Left cardiac atrium (tissue), 4 donors: ENCODE results near the gene GTF3C1. TPM values are rescaled to one million over a fixed set of nuclear protein-coding genes. Genes with fewer than 3 reads are reported as not detected.
A peak's percentile ranks its signal among the peaks of the same experiment; 100 is the strongest.

Source experiments
- ATAC-seq, 2 donors: fragments of 200-7000 bp; cut with Tn5 transposase; one replicate each; pipeline ENCODE4 v1.9.1; 2020; ENCODE audit warnings: mild to moderate bottlenecking in 2 of 2, moderate library complexity in 2 of 2
- DNase-seq: peaks from one replicate; pipeline ENCODE4 v3.0.0-alpha.2; 2020
- intact Hi-C, 2 donors: fragments of 100-400 bp; cut with DNase I; formaldehyde crosslinking; loops; one replicate each; pipeline versions ENCODE4 v1.14.1 to v1.15.1; 2022 to 2023
- total RNA-seq, 2 donors: library from RNA; stranded (reverse); fragmentation: NEBNext Ultra II Directional; extraction: Animal tissue kit (Norgen Biotek cat#: 25700); gene quantifications; one replicate each; pipeline ENCODE4 v1.2.1, GENCODE V29; 2021
- donor health status: DM: no; HTN: yes; CAD: no.
- donor health status: DM: no; HTN: yes; CAD: no; lungs with severe emphysema.
- donor health status: DM: yes; HTN: yes; CAD: no.
- donor health status: Dilated cardiomyopathy.

The GTF3C1 gene
- total RNA-seq, 2 donors from 2014 or later, result 43.3 to 53.6 TPM

DNA sequence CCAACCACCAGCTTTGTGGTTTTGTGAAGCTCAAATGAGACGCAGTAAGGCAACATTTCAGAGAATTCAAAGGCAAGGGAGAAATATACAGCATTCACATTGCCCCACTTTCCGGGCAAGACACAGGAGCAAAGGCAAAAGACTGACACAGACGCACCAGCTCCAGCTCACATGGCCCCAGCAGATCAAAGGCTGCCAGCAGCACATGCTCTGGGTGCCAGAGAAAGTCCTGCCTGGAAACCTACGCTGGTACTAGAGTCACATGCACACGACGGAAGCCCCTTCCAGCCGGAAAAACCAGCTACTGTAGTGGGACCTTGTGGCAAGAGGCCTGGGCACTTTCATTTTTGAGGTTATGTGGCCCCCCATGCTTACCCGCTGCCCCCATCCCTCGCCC, 50.1 kb downstream of the GTF3C1 start:
- intact Hi-C loops, result no loop called here
- DNase-seq, result no peak
- ATAC-seq, result peak in 1 of 2 donors; percentile 77

DNA sequence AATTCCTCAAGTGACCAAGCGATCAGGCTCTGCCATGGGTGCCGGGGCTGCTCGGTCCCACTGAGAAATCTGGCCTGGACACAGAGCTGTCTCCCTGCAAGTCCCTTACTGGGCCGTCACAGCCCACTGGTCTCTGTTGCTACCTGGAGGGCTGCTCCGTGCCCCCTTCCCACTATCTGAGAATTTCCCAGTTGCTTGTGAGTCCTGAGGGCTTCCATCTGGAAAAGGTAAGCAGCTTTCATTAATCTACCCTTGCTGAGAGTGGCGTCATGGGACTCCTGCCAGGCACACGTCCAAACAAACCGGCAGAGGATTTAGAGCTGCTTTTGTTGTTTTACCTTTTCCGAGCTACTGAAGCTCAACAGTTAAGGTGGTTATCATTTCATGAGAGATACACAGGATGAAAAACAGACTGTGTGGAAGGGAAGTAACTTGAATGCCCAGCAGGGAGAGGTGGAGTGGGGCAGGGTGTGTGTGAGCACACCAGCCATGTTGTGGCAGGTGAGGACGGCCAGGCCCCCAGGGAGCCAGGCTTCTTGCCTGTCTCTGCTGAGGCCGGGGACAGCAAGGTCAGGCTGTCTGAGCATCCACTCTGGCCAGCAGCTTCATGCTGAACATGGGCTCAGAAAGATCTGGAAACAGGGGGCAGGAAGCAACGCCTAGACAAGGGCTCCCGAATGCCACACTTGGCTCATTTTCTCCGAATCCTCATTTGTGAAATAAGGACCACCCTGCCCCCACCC, 50.6 kb downstream of the GTF3C1 start:
- ATAC-seq, result no peak

DNA sequence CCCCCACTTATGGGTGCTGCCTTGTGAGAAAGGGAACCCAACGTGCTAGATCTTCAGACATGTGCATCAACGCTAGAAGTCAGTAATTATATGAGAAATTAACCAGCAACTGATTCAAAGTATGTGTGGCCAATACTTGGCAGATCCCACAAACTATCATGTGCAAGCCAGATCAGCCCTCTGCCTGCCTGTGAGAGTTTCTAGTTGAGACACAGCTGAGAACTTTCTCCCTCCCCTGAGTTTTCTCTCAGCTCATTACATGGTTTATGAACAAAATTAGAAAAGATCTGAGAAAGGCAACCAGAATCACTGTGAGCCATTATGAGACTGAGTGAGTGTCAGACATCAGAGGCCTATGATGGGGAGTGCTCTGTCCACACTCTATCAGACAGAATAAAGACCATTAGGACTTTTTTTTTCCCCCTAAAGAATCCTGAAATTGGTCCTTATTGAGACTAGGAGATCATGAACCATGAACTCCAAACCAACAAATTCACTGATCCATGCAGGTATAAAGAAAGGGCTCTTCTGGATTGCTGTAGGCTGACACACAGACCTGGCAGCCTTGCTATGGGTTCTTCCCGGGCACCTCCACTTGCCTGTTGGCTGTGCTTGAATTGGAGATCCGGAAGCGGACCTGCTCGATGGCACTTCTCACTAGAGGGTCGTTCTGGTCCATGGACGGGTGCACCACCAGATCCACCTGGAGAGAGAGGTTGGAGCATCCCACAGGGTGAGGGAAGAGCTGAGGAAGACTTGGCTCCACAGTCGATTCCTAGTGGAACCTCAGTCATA, 51.5 kb downstream of the GTF3C1 start:
- DNase-seq (no peak), ATAC-seq (no peak)
- intact Hi-C loops, result no loop called here

More for the DNA sequence above, 50.6 kb downstream of the GTF3C1 start:
- DNase-seq, result no peak
- intact Hi-C loops, result no loop called here

DNA sequence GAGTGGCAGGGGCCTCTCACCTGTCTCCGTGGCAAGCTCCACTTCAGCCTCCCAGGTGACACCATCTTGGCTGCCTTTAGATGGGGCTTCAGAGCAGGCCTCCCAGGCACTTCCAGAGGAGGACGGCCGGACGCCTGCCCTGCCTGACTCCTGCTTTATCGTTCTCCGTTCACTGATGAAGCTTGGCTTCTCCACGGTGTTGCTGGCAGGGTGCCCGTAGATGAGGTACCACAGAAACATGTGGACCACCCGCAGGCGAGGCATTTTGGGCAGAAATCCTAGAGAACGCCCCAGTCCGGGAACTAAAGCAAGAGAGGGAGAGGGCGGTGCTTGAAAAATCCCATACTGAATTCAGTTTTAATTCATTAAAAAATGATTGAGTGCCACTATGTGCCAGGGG, 54.5 kb downstream of the GTF3C1 start:
- ATAC-seq (peak; percentile 38 to 77), DNase-seq (peak; percentile 68)
- intact Hi-C loops, result no loop called here

DNA sequence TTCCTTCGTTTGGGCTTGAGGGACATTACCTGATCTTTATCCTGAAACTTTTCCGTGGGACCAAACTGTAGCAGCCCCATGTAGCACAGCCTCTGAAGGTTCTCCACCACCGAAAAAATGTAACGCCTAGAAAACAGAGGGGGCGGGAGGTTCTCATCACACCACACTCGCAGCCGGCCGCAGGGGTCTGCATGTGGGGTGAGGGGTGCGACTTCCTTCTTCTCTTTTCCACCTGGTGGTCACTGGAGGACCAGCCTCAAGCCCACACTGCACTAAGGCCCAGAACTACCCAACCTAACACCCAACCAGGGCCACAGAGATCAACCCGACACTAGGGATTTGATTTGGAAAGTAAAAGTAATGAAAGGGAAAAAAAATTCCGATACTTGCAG, 57.1 kb downstream of the GTF3C1 start:
- ATAC-seq, result no peak
- intact Hi-C loops, result no loop called here

DNA sequence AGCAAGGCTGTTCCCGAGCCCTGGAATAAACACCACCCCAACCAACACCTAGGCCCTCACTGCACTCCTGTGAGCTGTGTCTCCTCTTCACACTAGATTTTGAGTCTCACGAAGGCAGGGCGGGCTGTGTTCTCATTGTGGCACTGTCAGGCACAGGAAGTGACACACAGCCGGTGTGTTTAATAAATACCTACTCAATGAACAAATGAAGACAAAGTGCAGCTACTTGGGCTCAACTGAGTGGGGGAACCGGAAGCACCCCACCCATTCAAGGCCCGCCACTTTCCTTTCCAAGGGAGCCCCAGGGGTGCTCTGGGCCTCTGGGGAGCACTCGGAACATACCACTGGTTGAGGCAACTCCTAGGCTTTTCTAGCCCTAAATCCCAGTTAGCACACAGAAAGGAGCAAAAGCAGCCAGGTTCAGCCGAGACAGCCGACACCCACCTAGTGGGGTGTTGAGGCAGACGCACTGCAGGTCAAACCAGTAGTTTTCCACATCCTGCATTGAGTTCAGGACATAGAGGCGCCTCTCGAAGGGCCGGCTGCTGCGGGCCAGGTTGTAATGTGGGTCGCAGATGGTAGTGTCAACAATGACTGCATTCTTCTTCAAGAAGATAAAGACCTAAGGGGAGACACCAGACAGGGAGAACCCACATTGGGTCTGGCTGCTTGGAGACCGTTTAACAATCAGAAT, 57.7 kb downstream of the GTF3C1 start:
- ATAC-seq (peak in 1 of 2 donors; percentile 12), DNase-seq (no peak)
- intact Hi-C loops, result no loop called here

More for the DNA sequence above, 57.1 kb downstream of the GTF3C1 start:
- no peak for DNase-seq

DNA sequence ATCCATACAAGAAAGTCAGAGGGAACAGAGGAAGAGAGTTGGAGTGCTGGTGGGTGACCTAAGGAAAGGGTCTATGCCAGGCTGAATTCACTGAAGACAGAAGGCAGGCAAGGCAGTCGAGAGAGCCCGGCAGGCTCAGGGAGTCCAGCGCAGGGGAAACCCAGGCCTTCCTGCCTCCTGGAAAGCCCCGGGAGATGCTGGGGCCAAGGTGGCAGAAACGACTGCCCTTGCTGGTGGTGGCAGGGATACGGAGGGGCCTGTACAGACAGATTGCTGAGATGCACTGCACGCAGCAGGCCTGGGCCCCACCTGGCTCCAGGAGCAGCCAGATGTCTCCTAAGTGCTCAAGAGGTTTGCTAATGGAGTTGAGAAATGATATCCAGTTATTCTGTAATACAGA, 59.8 kb downstream of the GTF3C1 start:
- no peak for DNase-seq
- ATAC-seq, result no peak
- intact Hi-C loops, result no loop called here

DNA sequence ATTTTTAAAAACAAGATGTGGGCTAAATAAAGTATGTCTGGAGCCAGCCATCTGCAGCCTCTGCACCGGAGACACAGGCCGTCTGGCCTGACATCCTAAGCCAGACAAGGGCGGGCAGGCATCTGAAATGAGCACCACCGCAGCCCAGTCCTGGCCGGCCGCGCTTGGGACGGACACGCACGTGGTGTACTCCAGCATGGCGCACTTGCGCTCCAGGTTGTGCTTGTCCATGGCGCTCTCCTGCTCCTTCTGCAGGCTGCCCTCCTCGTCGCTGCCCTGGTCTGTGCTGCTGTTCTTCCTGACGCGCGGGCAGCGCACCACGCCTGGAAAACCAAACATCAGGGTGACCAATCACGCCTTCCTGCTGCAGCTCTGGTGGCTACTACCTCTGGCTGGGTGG, 60.3 kb downstream of the GTF3C1 start:
- no peak for ATAC-seq
- intact Hi-C loops, result no loop called here
- DNase-seq, result no peak

DNA sequence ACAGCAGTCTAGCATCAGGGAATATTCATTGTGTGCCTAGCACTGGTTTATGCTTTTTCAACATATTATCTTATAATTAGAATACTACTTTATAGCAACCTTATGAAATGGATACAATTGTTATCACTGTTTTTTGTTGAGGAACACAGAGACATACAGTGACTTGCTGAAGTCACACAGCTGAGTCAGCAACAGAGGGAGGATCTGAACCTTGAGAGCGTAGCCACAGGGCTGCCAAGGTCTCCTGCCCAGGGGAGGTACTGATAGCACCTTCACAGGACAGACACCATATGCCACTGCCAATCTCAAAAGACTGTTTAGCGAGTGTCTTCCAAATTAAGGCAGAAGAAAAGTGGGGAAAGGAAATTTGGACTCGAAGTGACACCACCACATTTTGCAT, 63.0 kb downstream of the GTF3C1 start:
- ATAC-seq, result no peak
- intact Hi-C loops, result no loop called here

DNA sequence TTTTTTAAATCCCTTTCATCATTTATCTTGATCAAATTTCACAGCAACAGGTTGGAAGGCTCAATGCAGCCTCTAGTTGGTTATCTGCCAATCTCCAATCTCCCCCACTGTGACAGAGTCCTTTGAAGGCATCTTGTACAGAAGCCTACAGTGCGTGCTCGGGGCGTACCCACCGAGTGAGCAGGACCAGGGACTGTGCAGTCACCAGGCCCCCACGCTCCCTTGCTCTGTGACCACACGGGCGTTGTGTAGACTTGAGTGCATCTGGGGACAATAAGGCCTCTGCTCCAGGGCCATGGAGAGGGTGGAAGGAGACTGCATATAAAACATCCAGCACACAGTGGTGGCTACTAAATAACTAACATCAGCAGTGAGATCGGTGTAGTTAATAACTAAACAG, 63.4 kb downstream of the GTF3C1 start:
- DNase-seq, result no peak
- intact Hi-C loops, result no loop called here

More for the DNA sequence above, 63.0 kb downstream of the GTF3C1 start:
- DNase-seq, result no peak

DNA sequence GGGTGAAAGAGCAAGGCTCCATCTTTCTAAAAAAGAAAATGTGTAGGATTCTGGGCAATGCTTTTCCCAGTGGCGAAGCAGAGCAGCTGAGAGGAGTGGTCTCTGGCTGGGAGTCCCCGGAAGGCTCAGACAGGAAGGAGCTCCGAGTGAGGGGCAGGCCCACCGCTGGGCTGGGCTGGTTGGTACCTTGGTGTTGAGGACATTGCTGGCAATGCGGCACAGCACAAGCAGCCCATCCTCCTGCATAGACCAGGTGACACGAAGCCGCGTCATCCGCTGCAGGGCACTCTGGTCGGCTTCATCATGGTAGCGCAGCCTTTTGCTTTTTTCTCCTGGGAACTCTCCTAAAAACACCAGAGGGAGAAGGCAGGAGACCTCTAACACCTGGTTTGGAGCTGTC, 63.9 kb downstream of the GTF3C1 start:
- no peak for DNase-seq
- intact Hi-C loops, result no loop called here
- ATAC-seq, result no peak

More for the DNA sequence above, 63.4 kb downstream of the GTF3C1 start:
- ATAC-seq, result no peak

DNA sequence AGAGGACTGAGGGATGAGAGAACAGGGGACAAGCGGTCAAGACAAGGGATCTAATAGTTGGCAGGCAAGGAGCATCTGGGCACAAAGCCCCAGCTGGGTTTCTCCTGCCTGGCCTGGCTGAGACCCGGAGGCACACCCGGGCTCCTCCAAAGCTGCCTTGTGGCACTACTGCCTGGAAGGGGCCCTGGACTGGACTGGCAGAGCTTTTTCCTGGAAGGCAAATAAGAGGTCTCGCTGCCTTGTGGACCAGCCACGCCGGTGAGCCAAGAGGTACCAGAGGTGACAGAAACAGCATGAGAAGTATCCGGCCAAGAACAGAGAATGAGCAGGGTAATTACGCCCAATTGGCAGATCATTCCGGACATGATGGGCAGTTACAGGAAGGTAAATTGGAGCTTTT, 64.6 kb downstream of the GTF3C1 start:
- intact Hi-C loops, result no loop called here
- ATAC-seq (no peak), DNase-seq (no peak)

DNA sequence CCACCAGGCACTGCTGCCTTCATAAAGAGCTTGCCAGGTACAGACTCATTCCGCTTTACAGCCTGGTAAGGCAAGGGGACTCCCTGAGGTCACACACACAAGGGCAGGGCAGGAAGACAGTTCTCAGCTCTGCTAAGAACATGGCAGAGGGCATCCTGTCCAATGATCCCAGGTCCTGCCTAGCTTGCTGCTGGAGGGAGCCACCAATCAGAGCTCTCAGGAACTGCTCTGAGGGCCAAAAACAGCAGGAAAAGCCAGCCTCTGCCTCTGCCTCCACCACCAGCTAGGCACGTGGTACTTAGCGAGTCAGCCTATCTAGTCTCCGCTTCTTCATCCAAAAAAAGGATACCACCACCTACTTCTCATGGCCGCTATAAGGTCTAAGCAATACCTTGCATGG, 66.1 kb downstream of the GTF3C1 start:
- intact Hi-C loops, result no loop called here
- peak in 1 of 2 donors; percentile 30 for ATAC-seq
- DNase-seq, result no peak

DNA sequence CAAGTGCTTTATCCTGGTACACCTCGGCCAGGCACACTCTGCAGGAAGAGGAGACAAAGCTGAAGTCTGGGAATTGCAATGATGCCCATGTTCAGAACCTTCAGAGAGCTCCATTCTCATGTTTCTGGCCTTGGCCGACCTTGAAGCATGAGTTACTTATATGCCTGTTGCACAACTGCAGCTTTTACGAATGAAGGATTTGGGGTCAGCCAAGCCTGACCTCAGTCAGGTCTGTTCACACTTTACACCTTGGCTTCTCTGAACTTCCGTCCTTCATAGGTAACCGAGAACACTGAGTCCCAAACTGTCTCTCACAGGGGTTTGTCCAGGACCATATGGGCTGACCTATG, 66.7 kb downstream of the GTF3C1 start:
- intact Hi-C loops, result no loop called here
- ATAC-seq, result no peak
- DNase-seq, result no peak

DNA sequence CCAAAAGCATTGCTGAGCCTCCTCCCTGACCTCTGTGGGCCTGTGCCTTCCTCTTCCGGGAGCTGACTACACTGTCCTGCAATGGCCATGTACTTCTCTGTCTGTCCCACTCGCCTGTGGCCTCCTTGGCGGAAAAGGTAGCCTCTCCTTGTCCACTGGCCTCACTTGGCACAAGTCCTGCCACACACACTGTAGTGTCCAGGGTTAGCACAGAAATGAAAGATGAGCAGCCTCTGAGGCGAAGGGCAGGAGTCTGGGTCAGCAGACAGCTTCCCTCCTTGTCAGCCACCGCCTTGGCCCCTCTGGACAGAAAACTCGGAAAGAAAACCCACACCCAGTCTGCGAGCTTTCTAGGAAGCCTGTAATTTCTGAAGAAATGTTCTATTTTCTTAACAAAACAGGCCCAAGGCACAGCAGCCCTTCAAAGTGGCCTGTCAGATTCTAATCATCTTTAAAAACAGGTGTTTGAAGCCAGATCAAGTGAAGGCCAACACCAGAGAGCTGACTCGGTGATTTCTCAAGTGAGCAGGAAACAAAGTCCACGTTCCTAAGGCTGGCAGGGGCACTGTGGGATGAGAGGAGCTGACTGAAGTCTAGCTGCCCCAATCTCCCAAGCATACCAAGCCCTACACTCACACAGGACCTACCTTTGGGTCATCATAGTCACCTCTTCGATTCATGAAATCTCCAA, 67.2 kb downstream of the GTF3C1 start:
- ATAC-seq (peak in 1 of 2 donors; percentile 8), DNase-seq (no peak)
- intact Hi-C loops, result no loop called here

DNA sequence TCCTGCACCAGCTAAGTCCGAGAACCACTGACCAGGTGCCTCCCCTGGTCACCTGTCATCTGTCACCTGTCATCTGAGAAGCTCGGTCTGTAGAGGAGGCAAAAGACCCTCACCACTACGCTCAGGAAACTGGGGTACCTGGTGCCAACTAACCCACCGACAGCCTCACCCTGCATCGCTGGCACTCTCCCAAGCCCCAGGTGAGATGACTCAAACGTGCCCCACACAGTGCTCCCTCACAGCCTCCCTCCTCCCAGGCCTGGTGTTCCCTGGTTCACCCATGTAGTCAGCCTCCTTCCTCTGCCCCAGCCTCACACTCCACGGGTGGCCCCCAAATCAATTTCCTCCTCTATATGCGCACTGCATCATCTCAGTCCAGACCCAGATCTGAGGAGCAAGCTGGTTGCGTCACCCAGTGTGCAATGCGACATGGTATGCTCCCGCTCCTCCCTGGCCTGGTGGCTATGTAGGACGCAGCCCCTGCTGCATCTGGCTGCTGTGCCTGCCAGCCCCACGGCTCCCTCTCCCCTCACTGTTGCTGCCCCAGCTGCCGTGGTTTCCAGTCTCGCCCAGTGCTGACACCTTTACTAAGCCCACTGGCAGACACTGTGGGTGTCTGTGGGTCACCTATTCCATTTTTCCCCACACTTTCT, 68.3 kb downstream of the GTF3C1 start:
- intact Hi-C loops, result no loop called here
- ATAC-seq (no peak), DNase-seq (no peak)

DNA sequence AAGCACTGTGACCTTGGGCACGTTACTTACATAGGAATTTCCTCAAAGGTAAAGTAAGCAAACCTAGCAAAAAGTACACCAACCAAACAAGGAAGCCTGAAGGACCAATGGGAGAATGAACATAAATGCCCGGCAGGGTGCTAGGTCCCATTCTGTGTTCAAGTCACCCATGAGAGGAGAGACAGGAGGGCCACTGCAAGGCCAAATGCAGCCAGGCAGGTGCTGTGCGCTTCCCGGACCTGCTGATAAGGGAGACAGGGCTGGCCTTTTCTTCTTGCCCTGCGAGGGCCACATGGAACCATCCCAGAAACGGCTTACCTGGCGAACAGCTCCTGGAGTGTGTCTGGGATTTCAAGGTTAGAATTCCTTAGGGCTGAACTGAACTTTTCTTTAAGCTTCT, 69.0 kb downstream of the GTF3C1 start:
- DNase-seq (no peak), ATAC-seq (no peak)
- intact Hi-C loops, result no loop called here

DNA sequence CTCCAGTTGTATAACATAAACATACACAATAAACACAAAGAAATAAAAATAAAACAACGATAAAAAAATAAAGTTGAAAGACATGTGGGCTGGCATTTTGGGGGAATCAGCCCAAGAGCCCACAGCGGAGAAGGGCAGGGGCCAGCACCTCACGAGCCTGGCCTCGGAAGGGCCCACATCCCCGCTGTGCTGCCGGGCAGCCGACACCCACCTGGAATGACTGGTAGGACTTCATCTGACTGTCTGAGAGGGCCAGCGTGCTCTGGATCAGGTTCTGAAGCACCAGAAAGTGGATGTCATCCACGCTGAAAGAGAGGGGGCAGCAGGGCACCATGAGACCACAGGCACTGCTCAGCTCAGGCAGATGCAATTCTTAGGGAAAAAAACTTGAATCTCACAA, 73.5 kb downstream of the GTF3C1 start:
- no peak for ATAC-seq
- intact Hi-C loops, result no loop called here
- no peak for DNase-seq

DNA sequence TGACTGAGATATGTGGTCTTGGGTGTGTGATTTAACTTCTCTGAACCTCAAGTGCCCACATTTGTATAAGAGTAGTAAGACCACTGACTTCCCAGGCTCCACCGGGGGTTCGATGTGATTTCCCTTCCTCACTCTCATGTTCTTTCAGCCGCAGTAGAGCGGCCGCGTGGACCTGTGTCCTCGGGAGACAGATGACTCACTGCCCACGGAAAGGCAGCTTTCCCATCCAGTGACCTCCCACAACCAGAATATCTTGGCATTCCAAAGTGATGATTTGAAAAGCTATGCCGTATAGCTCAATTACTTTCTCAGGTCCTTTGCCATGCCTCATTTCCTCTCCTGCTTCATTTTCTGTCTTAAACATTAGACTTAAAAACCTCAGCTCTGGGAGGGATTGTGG, 74.2 kb downstream of the GTF3C1 start:
- no peak for ATAC-seq
- intact Hi-C loops, result no loop called here
- DNase-seq, result no peak
